GM19043 (cell line): Measurements from ENCODE around the gene PPOX.
A peak's percentile ranks its signal among the peaks of the same experiment; 100 is the strongest.

ENCODE experiments used
- ATAC-seq: cut with Tn5 transposase; IDR thresholded peaks from one replicate; pipeline ENCODE4 v1.9.1; 2021; ENCODE audit warnings: low read depth; ENCODE audit not compliant: unreplicated experiment

PPOX gene

GRCh38 chr1:161173711-161174110 lies 7.5 kb downstream of the PPOX start:
- no peak for ATAC-seq

- no peak for ATAC-seq
Observed at GRCh38 chr1:161174911-161175310, 8.7 kb downstream of the PPOX start.

- no peak for ATAC-seq
Observed at GRCh38 chr1:161175771-161176453, 9.7 kb downstream of the PPOX start.

- ATAC-seq = no peak
Observed at GRCh38 chr1:161176468-161177111, 10.4 kb downstream of the PPOX start.

GRCh38 chr1:161177112-161177935 lies 11.1 kb downstream of the PPOX start, which contains the start of gene B4GALT3:
Gene B4GALT3, minus strand, starts transcription at chr1:161177507. Its CDS starts 1,447 bp downstream, at chr1:161176060.
- peak; percentile 73 for ATAC-seq

- no peak for ATAC-seq
Observed at GRCh38 chr1:161177936-161178244, 11.7 kb downstream of the PPOX start.

GRCh38 chr1:161179698-161180097 lies 13.5 kb downstream of the PPOX start:
- no peak for ATAC-seq

GRCh38 chr1:161180639-161181038 lies 14.4 kb downstream of the PPOX start:
- ATAC-seq = no peak

- ATAC-seq = peak; percentile 30
Observed at GRCh38 chr1:161182214-161182613, 16.0 kb downstream of the PPOX start.

GRCh38 chr1:161185282-161185682 lies 19.1 kb downstream of the PPOX start:
- peak; percentile 63 for ATAC-seq

- ATAC-seq = no peak
Observed at GRCh38 chr1:161185732-161186311, 19.6 kb downstream of the PPOX start.

GRCh38 chr1:161187311-161187710 lies 21.1 kb downstream of the PPOX start:
- no peak for ATAC-seq

GRCh38 chr1:161188381-161188780 lies 22.2 kb downstream of the PPOX start:
- ATAC-seq = no peak

- no peak for ATAC-seq
Observed at GRCh38 chr1:161189036-161189435, 22.8 kb downstream of the PPOX start.

- ATAC-seq = no peak
Observed at GRCh38 chr1:161190962-161191521, 24.8 kb downstream of the PPOX start.

- no peak for ATAC-seq
Observed at GRCh38 chr1:161191971-161192370, 25.7 kb downstream of the PPOX start.

- ATAC-seq = peak; percentile 78
Observed at GRCh38 chr1:161192476-161193465, 26.5 kb downstream of the PPOX start.

- ATAC-seq = no peak
Observed at GRCh38 chr1:161193561-161194235, 27.5 kb downstream of the PPOX start.

- ATAC-seq = no peak
Observed at GRCh38 chr1:161195171-161195570, 28.9 kb downstream of the PPOX start.
